ENCODE results near the gene SLC52A3.
A peak's percentile ranks its signal among the peaks of the same experiment; 100 is the strongest.
"Not testable (repeated sequence)": the region's sequence is repeated elsewhere in the genome, so short reads cannot be mapped to it uniquely, and the experiment has no call there.

Gene SLC52A3

GRCh38 chr20:768426-768978, at the start of gene SLC52A3:
SLC52A3 (minus strand) TSS chr20:768500; CDS start chr20:765774, 2,726 bp downstream.
- DNase-seq: no peak

GRCh38 chr20:815914-816606, 47.8 kb upstream of the SLC52A3 start:
- peak; percentile 64 for DNase-seq

- no peak for DNase-seq
These were observed 46.9 kb upstream of the SLC52A3 start for GRCh38 chr20:815226-815625.

- DNase-seq: no peak
These were observed 45.1 kb upstream of the SLC52A3 start for GRCh38 chr20:813390-813789.

GRCh38 chr20:812435-812814, 44.1 kb upstream of the SLC52A3 start:
- not testable (repeated sequence) for DNase-seq

- not testable (repeated sequence) for DNase-seq
These were observed 43.6 kb upstream of the SLC52A3 start for GRCh38 chr20:811776-812434.

- no peak for DNase-seq
These were observed 37.4 kb upstream of the SLC52A3 start for GRCh38 chr20:805713-806112.

- no peak for DNase-seq
These were observed 33.4 kb upstream of the SLC52A3 start for GRCh38 chr20:801678-802077.

GRCh38 chr20:800026-800425, 31.7 kb upstream of the SLC52A3 start:
- not testable (repeated sequence) for DNase-seq

- DNase-seq: not testable (repeated sequence)
These were observed 30.4 kb upstream of the SLC52A3 start for GRCh38 chr20:798746-799145.

GRCh38 chr20:796921-797320, 28.6 kb upstream of the SLC52A3 start:
- no peak for DNase-seq

GRCh38 chr20:792248-792647, 23.9 kb upstream of the SLC52A3 start:
- DNase-seq: no peak

GRCh38 chr20:791056-791455, 22.8 kb upstream of the SLC52A3 start:
- DNase-seq: no peak

GRCh38 chr20:787825-788224, 19.5 kb upstream of the SLC52A3 start:
- DNase-seq: no peak

GRCh38 chr20:779771-780170, 11.5 kb upstream of the SLC52A3 start:
- no peak for DNase-seq

- no peak for DNase-seq
These were observed 7.9 kb upstream of the SLC52A3 start for GRCh38 chr20:776165-776564.

GRCh38 chr20:775679-776135, 7.4 kb upstream of the SLC52A3 start:
- no peak for DNase-seq

GRCh38 chr20:774660-775057, 6.4 kb upstream of the SLC52A3 start:
- no peak for DNase-seq

GRCh38 chr20:774016-774659, 5.8 kb upstream of the SLC52A3 start:
- no peak for DNase-seq

- DNase-seq: no peak
These were observed 4.5 kb upstream of the SLC52A3 start for GRCh38 chr20:772806-773205.

GRCh38 chr20:771741-772464, 3.6 kb upstream of the SLC52A3 start:
- DNase-seq: no peak

- DNase-seq: no peak
These were observed 2.4 kb upstream of the SLC52A3 start for GRCh38 chr20:770691-771090.

GRCh38 chr20:766906-767305, 1.4 kb downstream of the SLC52A3 start:
- no peak for DNase-seq

Data from activated CD4-positive, alpha-beta T cell treated with anti-CD3 and anti-CD28 coated beads, Interleukin-2, amount 50 U/mL, for 1 hour (primary cell).